H1 (cell line): Measurements from ENCODE around the gene TMC6. TPM values are rescaled to one million over a fixed set of nuclear protein-coding genes. Genes with fewer than 3 reads are reported as not detected.

Experiments used
- CTCF ChIA-PET: fragments of 300-600 bp; sonication (Branson Sonifier 250); formaldehyde crosslinking; loops from one replicate; lab custom pipeline; 2021; ENCODE audit not compliant: partially characterized antibody; lab: Charles Lee
- POLR2A ChIA-PET: fragments of 300-600 bp; sonication (Branson Sonifier 250); formaldehyde crosslinking; loops from one replicate; lab custom pipeline; 2021; ENCODE audit warnings: inconsistent platforms; ENCODE audit not compliant: partially characterized antibody; lab: Charles Lee
- DNase-seq, 2 experiments: peaks; one replicate each; pipeline versions ENCODE4 v3.0.0 to v3.0.0-alpha.2; 2010 to 2022; ENCODE audit warnings: low spot score in 2 of 2, low read depth in 1 of 2, mixed read lengths in 1 of 2
- FAIRE-seq: peaks from 2 replicates; lab custom pipeline; 2011; peaks lifted over from hg19 to GRCh38; lab: Jason Lieb, UNC
- H2AFZ ChIP-seq: 2 replicates; pipeline ENCODE4 v1.8.1; 2012; ENCODE audit warnings: low read length, inconsistent platforms
- H2AK5ac ChIP-seq: 2 replicates; pipeline ENCODE4 v1.6.1; 2013; ENCODE audit warnings: low read depth, low read length
- H2BK120ac ChIP-seq: replicated peaks from 2 replicates; pipeline ENCODE3; 2013; ENCODE audit warnings: low read depth, low read length, inconsistent platforms
- H2BK12ac ChIP-seq: 2 replicates; pipeline ENCODE4 v1.6.1; 2013; ENCODE audit warnings: low read depth, low read length
- H2BK15ac ChIP-seq: 2 replicates; pipeline ENCODE4 v1.6.1; 2013; ENCODE audit warnings: low read length
- H2BK20ac ChIP-seq: 2 replicates; pipeline ENCODE4 v1.6.1; 2013; ENCODE audit warnings: low read length
- H2BK5ac ChIP-seq: 2 replicates; pipeline ENCODE4 v1.6.1; 2013; ENCODE audit warnings: low read depth, low read length
- H3K14ac ChIP-seq: 2 replicates; pipeline ENCODE4 v1.6.1; 2013; ENCODE audit warnings: inconsistent platforms; ENCODE audit not compliant: insufficient read length
- H3K18ac ChIP-seq: 2 replicates; pipeline ENCODE4 v1.6.1; 2013; ENCODE audit warnings: low read length; ENCODE audit errors: extremely low read depth
- H3K23ac ChIP-seq: 2 replicates; pipeline ENCODE4 v1.6.1; 2013; ENCODE audit warnings: inconsistent platforms; ENCODE audit not compliant: insufficient read length
- H3K23me2 ChIP-seq: 2 replicates; pipeline ENCODE4 v1.6.1; 2013; ENCODE audit warnings: low read depth, low read length
- H3K27ac ChIP-seq: 2 replicates; pipeline ENCODE4 v1.6.1; 2011; ENCODE audit warnings: low read depth, low read length, inconsistent platforms
- H3K27me3 ChIP-seq, 4 experiments: replicated peaks in 1 of 4; 1 replicate in 1 of 4; 2 replicates in 3 of 4; pipeline versions ENCODE4 v1.6.1 to v1.8.1; 2011 to 2013; ENCODE audit warnings: low read length in 3 of 4, mild to moderate bottlenecking in 3 of 4, inconsistent platforms in 2 of 4, mixed read lengths in 2 of 4, moderate library complexity in 1 of 4; ENCODE audit not compliant: control insufficient read depth in 3 of 4, insufficient read depth in 3 of 4; ENCODE audit errors: extremely low read depth in 1 of 4
- H3K36me3 ChIP-seq, 4 experiments: 2 replicates each; pipeline versions ENCODE4 v1.6.1 to v1.8.1; 2011 to 2013; ENCODE audit warnings: mild to moderate bottlenecking in 4 of 4, low read length in 3 of 4, moderate library complexity in 2 of 4, control low read depth in 1 of 4, inconsistent platforms in 1 of 4; ENCODE audit not compliant: insufficient read depth in 4 of 4, control insufficient read depth in 2 of 4
- H3K4ac ChIP-seq: replicated peaks from 2 replicates; pipeline ENCODE3; 2013; ENCODE audit warnings: low read length, low read depth, mixed read lengths, inconsistent platforms; ENCODE audit not compliant: insufficient read length
- H3K4me1 ChIP-seq, 4 experiments: replicated peaks in 1 of 4; 1 replicate in 1 of 4; 2 replicates in 3 of 4; pipeline versions ENCODE4 v1.6.1 to v1.8.1; 2011 to 2013; ENCODE audit warnings: low read length in 3 of 4, inconsistent platforms in 2 of 4, mixed read lengths in 1 of 4; ENCODE audit not compliant: insufficient read depth in 4 of 4, control insufficient read depth in 3 of 4
- H3K4me2 ChIP-seq, 2 experiments: 2 replicates each; pipeline versions ENCODE4 v1.6.1 to v1.8.1; 2011 to 2013; ENCODE audit warnings: low read depth in 2 of 2, low read length in 2 of 2, control low read depth in 1 of 2, inconsistent platforms in 1 of 2, mild to moderate bottlenecking in 1 of 2; ENCODE audit not compliant: insufficient read depth in 1 of 2
- H3K4me3 ChIP-seq, 4 experiments: fragments of 200-600, 300-600 bp in 1 of 4; sonication (generic), shearing (Covaris generic), sonication (Bioruptor Twin) in 1 of 4; 2 replicates each; pipeline versions ENCODE4 v1.5.1 to v1.8.1; 2011 to 2016; ENCODE audit warnings: low read length in 4 of 4, low read depth in 3 of 4, control low read depth in 2 of 4, inconsistent platforms in 2 of 4, mild to moderate bottlenecking in 2 of 4, mixed read lengths in 1 of 4, moderate library complexity in 1 of 4; ENCODE audit not compliant: insufficient read depth in 2 of 4; ENCODE audit errors: extremely low read depth in 1 of 4
- H3K56ac ChIP-seq: replicated peaks from 2 replicates; pipeline ENCODE3; 2013; ENCODE audit warnings: low read depth, mild to moderate bottlenecking, mixed read lengths, low read length, inconsistent platforms; ENCODE audit not compliant: insufficient read length
- H3K79me1 ChIP-seq: 2 replicates; pipeline ENCODE4 v1.6.1; 2013; ENCODE audit warnings: low read depth, low read length, control low read depth
- H3K79me2 ChIP-seq, 2 experiments: 2 replicates each; pipeline versions ENCODE4 v1.6.1 to v1.8.1; 2012 to 2013; ENCODE audit warnings: low read length in 2 of 2, mild to moderate bottlenecking in 2 of 2, inconsistent platforms in 1 of 2; ENCODE audit not compliant: insufficient read depth in 2 of 2, control insufficient read depth in 1 of 2
- H3K9ac ChIP-seq, 4 experiments: replicated peaks in 1 of 4; 1 replicate in 1 of 4; 2 replicates in 3 of 4; pipeline versions ENCODE4 v1.6.1 to v1.8.1; 2011 to 2013; ENCODE audit warnings: low read depth in 3 of 4, low read length in 3 of 4, control low read depth in 2 of 4, mild to moderate bottlenecking in 2 of 4, moderate library complexity in 2 of 4, inconsistent platforms in 1 of 4; ENCODE audit errors: extremely low read depth in 1 of 4
- H3K9me3 ChIP-seq, 2 experiments: 2 replicates each; pipeline versions ENCODE4 v1.6.1 to v1.8.1; 2012 to 2013; ENCODE audit warnings: mild to moderate bottlenecking in 2 of 2, moderate library complexity in 2 of 2, control low read depth in 1 of 2, inconsistent platforms in 1 of 2, low read depth in 1 of 2, low read length in 1 of 2, mixed read lengths in 1 of 2; ENCODE audit not compliant: insufficient read depth in 2 of 2
- H4K20me1 ChIP-seq, 2 experiments: replicated peaks in 1 of 2; 2 replicates each; pipeline versions ENCODE3 to v1.8.1; 2011 to 2013; ENCODE audit warnings: inconsistent platforms in 2 of 2, low read length in 2 of 2, mild to moderate bottlenecking in 1 of 2; ENCODE audit not compliant: insufficient read depth in 2 of 2, control insufficient read depth in 1 of 2
- H4K5ac ChIP-seq: 2 replicates; pipeline ENCODE4 v1.6.1; 2013; ENCODE audit warnings: low read length, low read depth, mixed read lengths, inconsistent platforms; ENCODE audit not compliant: insufficient read length
- H4K8ac ChIP-seq: 2 replicates; pipeline ENCODE4 v1.8.0; 2013; ENCODE audit warnings: mild to moderate bottlenecking, moderate library complexity, low read length, inconsistent platforms; ENCODE audit not compliant: insufficient read depth; ENCODE audit errors: extremely low read depth
- H4K91ac ChIP-seq: replicated peaks from 2 replicates; pipeline ENCODE3; 2013; ENCODE audit warnings: low read length, mixed read lengths, inconsistent platforms; ENCODE audit not compliant: insufficient read length
- BRCA1 ChIP-seq: IDR thresholded peaks from 2 replicates; pipeline ENCODE4 v1.6.1; 2012; ENCODE audit warnings: low read depth, low read length, improper control_type of control experiment
- CEBPB ChIP-seq: IDR thresholded peaks from 2 replicates; pipeline ENCODE4 v1.6.1; 2012; ENCODE audit warnings: low read depth, low read length
- CHD1 ChIP-seq: IDR thresholded peaks from 2 replicates; pipeline ENCODE4 v1.6.1; 2012; ENCODE audit warnings: low read depth, low read length, improper control_type of control experiment
- EP300 ChIP-seq, 2 experiments: IDR thresholded peaks; 1 replicate in 1 of 2; 2 replicates in 1 of 2; pipeline ENCODE4 v1.6.1; 2011 to 2012; ENCODE audit warnings: low read depth in 2 of 2, low read length in 2 of 2, mild to moderate bottlenecking in 2 of 2, borderline replicate concordance in 1 of 2, inconsistent platforms in 1 of 2, moderate library complexity in 1 of 2
- FOSL1 ChIP-seq: IDR thresholded peaks from 2 replicates; pipeline ENCODE4 v1.6.1; 2011; ENCODE audit warnings: mild to moderate bottlenecking, low read depth, low read length, moderate library complexity; ENCODE audit not compliant: insufficient read depth
- GABPA ChIP-seq: IDR thresholded peaks from 2 replicates; pipeline ENCODE4 v1.6.1; 2011; ENCODE audit warnings: mild to moderate bottlenecking, low read length, moderate library complexity, borderline replicate concordance; ENCODE audit not compliant: insufficient read depth
- KDM4A ChIP-seq: IDR thresholded peaks from one replicate; pipeline ENCODE4 v1.7.1; 2012; ENCODE audit warnings: low read depth, mild to moderate bottlenecking, moderate library complexity, low read length, inconsistent platforms; ENCODE audit not compliant: severe bottlenecking
- KDM5A ChIP-seq: fragments of 200-600 bp; IDR thresholded peaks from 2 replicates; pipeline ENCODE4 v1.7.1; 2012; ENCODE audit warnings: mild to moderate bottlenecking, low read length, inconsistent platforms, mixed read lengths
- RFX5 ChIP-seq: IDR thresholded peaks from 2 replicates; pipeline ENCODE4 v1.6.1; 2011; ENCODE audit warnings: low read depth, low read length, improper control_type of control experiment, borderline replicate concordance
- SAP30 ChIP-seq: fragments of 300-600 bp; sonication (generic); IDR thresholded peaks from 2 replicates; pipeline ENCODE4 v1.7.1; 2012; ENCODE audit warnings: low read length, moderate library complexity, mild to moderate bottlenecking, inconsistent platforms; ENCODE audit not compliant: insufficient read depth, insufficient replicate concordance
- TAF1 ChIP-seq: IDR thresholded peaks from 2 replicates; pipeline ENCODE4 v1.6.1; 2011; ENCODE audit warnings: mild to moderate bottlenecking, low read depth, low read length
- TEAD4 ChIP-seq: IDR thresholded peaks from 2 replicates; pipeline ENCODE4 v1.6.1; 2012; ENCODE audit warnings: low read depth, low read length, inconsistent platforms, mixed read lengths
- WGBS, 2 experiments: shearing (Covaris generic) in 1 of 2; methylation state at CpG; one replicate each; pipeline versions ENCODE4 v1.1.6 to v1.1.7; 2013 to 2015; ENCODE audit warnings: low lambda C conversion rate in 2 of 2, mixed read lengths in 2 of 2, inconsistent platforms in 1 of 2, low coverage in 1 of 2, missing lambda C conversion rate in 1 of 2; ENCODE audit not compliant: insufficient replicate concordance in 2 of 2, insufficient coverage in 1 of 2, insufficient read length in 1 of 2; ENCODE audit errors: extremely low coverage in 1 of 2, missing lambda C conversion rate in 1 of 2; 5-methylcytosine and 5-hydroxymethylcytosine counted together
- polyA plus RNA-seq, 7 experiments: library from polyadenylated mRNA; depleted of rRNA in 3 of 7; stranded (reverse) in 5 of 7; unstranded in 2 of 7; fragments of >200 nt in 5 of 7; fragments of 200-250 nt in 2 of 7; gene quantifications; 1 replicate in 5 of 7; 2 replicates in 1 of 7; 4 replicates in 1 of 7; pipeline versions ENCODE4 v1.2.1 to v1.2.3, GENCODE V29; 2011 to 2013; ENCODE audit warnings: missing spikeins in 2 of 7, mixed read lengths in 2 of 7
- total RNA-seq: library from RNA; stranded (reverse); fragmentation: NEBNext Ultra II Directional; extraction: Animal tissue kit (Norgen Biotek cat#: 25700); gene quantifications from 2 replicates; pipeline ENCODE4 v1.2.1, GENCODE V29; 2021

TMC6 gene
- total and polyA plus RNA-seq, 2 of the 8 experiments (the other 6 are each of a cell fraction or from before 2014, with no cell fraction given), result 39.4 to 77.6 TPM

GRCh38 chr17:78133179-78133951 lies 4.8 kb upstream of the TMC6 start:
- H2BK120ac ChIP-seq, result no peak overlapping the region
- no peak overlapping the region for H3K4me2 ChIP-seq
- no peak overlapping the region for H3K18ac ChIP-seq
- H3K79me2 ChIP-seq, result no peaks in the 10 kb centered on the region
- H3K27me3 ChIP-seq, result peaks cover 0 to 26% (median 17%) of the 10 kb centered on the region in 4 experiments; a peak in 5 of 7 replicates
- no peak for DNase-seq
- H3K79me1 ChIP-seq, result no peaks in the 10 kb centered on the region
- 90% methylated on average over 30 of the region's 30 CpGs; no CpG with 5 or more reads in 1 of the 2 experiments for WGBS, 2 experiments
- H3K27ac ChIP-seq, result no peak overlapping the region
- H4K91ac ChIP-seq, result peak overlapping the region; percentile 25
- peak overlapping the region; percentile 98; the same call in 1 of the 2 replicates for H2BK12ac ChIP-seq
- H3K36me3 ChIP-seq, result no peaks in the 10 kb centered on the region
- H2BK5ac ChIP-seq, result peak overlapping the region; percentile 54; the same call in 1 of the 2 replicates
- ChIA-PET POLR2A (interaction anchor here (0.6 to 4.6 kb wide), 6 partner anchors 20 to 81 kb away, joined by 3 to 16 read pairs (median 6); partner anchors contain the start of genes AFMID, BIRC5 and TK1), CTCF (interaction anchor here (0.6 to 8.0 kb wide), 18 partner anchors 10 to 275 kb away, joined by 3 to 122 read pairs (median 5); partner anchors contain the start of genes AFMID, TK1 and TMC6)
- no peak overlapping the region for H2AFZ ChIP-seq
- H3K9me3 ChIP-seq, result no peaks in the 10 kb centered on the region
- peak overlapping the region; percentile 96 for H2BK15ac ChIP-seq
- H2BK20ac ChIP-seq, result no peak overlapping the region
- no peak overlapping the region for H3K14ac ChIP-seq
- H3K56ac ChIP-seq, result no peak overlapping the region
- no peak overlapping the region for H3K4ac ChIP-seq
- H4K8ac ChIP-seq, result peak overlapping the region; percentile 11; the same call in 1 of the 2 replicates
- no peak overlapping the region for H3K23ac ChIP-seq
- peaks cover 0 to 4% of the 10 kb centered on the region in 2 experiments for H4K20me1 ChIP-seq
- no peak for FAIRE-seq
- H3K23me2 ChIP-seq, result peaks cover under 1% of the 10 kb centered on the region; the same call in 1 of the 2 replicates
- H2AK5ac ChIP-seq, result peak overlapping the region; percentile 95
- H3K4me1 ChIP-seq, result peaks cover 0 to 25% (median 7%) of the 10 kb centered on the region in 4 experiments; a peak in 5 of 7 replicates
- TF ChIP-seq RFX5 (no peak), CEBPB (no peak), BRCA1 (no peak), KDM5A (no peak), GABPA (no peak), TEAD4 (no peak), EP300 (IDR thresholded peaks at IDR 0.05; ENCODE audit: borderline replicate concordance in 1 of 2, low read depth in 2 of 2, low read length in 2 of 2) (no peak), FOSL1 (no peak), CHD1 (no peak), KDM4A (no peak), SAP30 (no peak), TAF1 (no peak)
- TF ChIP-seq, all 59 proteins: peak for 0
- Histone ChIP-seq H3K4me3 (no peak overlapping the region), H4K5ac (no peak overlapping the region), H3K9ac (no peak overlapping the region)
